GM18909 (cell line): Measurements from ENCODE around the gene ATP6V0C.
A peak's percentile ranks its signal among the peaks of the same experiment; 100 is the strongest.

Source experiments
- ATAC-seq: cut with Tn5 transposase; IDR thresholded peaks from one replicate; pipeline ENCODE4 v1.9.1; 2021; ENCODE audit warnings: mild to moderate bottlenecking; ENCODE audit not compliant: unreplicated experiment, poor library complexity

ATP6V0C gene

DNA sequence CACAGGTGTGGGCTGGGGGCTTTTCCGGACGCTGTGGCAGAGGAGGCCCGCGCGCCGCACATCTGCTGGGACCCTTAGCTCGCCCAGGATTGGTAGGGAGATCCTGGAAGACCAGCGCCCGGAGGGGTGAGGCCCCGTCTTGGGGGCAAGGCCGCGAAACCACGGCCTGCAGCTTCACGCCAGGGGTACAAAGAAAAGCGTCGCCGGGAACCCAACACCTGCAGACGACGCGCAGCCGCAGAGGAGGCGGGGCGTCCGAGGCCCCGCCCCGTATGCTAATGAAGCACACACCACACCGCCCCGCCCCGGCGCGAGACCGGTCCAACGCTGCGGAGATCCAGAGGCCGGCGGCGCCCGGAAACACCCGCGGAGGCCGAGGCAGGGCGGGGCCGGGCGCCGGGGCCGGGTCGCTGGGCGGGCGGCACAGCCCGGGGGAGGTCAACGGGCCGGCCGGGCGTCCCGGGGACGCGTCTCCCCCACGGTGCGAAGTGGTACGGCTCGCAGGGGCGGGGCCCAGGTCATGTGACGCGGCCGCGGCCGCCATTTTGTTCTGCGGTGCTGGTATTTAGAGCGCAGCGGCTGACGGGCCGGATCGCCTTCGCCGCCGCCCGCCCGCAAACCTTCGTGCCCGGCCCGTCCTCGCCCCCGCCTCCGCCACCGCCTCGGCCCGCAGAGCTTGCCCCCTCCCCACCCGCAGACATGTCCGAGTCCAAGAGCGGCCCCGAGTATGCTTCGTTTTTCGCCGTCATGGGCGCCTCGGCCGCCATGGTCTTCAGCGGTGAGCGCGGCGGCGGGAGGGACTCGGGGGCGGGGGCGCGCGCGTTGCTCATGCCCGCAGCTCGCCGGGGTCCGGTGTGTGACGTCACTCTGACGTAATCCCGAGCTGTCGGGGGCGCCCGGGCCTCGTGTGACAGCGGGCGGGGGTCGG lies at the start of gene ATP6V0C:
Gene ATP6V0C, plus strand, starts transcription at position 548 of the 928 bp plus-strand sequence. Its CDS starts 152 bp downstream, at position 700.
- peak; percentile 76 for ATAC-seq

DNA sequence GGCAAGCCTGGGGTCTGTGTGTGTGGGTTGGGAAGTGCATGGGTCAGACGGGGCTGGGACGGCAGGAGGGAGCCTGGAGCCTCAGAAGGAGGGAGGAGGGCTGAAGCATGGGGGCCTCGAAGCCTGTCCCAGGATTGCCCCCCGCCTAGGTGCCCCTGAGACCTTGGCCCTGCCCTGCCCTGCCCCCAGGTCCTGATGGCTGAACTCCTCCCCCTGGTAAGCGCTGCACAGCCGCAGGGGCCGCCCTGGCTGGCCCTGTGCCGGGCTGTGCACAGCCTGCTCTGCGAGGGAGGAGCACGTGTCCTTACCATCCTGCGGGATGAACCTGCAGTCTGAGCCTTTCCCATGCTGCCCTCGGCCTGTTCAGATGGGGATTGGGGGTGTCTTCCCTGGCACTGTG lies 49.4 kb upstream of the ATP6V0C start:
- no peak for ATAC-seq

DNA sequence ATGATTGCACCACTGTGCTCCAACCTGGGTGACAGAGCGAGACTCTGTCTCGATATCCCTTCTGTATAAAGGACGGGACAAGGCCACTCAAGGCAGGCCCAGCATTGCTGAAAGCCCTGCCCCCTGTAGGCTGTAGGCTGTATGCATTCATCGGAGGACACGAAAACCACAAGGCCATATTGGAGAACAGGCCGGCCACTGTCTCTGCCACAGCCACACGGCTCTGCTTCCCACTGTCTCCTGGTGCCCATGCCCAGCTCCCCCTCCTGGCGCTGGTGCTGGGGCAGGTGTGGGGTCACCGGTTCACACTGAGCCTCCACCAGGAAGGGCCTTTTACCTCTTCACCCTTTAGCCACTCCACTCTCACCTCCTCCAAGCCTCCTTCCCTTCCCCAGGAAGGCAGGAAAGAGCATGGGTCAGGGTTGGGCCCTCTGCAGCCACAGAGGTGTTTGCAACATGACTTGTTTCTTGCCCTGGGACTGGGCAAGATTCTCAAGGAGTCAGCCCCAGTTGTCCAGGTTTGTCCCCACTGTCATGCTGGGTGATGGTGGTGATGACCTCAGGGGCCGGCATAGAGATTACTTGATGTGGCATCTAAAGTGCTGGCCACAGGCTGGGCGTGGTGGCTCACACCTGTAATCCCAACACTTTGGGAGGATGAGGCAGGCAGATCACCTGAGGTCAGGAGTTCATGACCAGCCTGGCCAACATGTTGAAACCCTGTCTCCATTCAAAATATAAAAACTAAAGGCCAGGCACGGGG lies 47.9 kb upstream of the ATP6V0C start:
- ATAC-seq = no peak

DNA sequence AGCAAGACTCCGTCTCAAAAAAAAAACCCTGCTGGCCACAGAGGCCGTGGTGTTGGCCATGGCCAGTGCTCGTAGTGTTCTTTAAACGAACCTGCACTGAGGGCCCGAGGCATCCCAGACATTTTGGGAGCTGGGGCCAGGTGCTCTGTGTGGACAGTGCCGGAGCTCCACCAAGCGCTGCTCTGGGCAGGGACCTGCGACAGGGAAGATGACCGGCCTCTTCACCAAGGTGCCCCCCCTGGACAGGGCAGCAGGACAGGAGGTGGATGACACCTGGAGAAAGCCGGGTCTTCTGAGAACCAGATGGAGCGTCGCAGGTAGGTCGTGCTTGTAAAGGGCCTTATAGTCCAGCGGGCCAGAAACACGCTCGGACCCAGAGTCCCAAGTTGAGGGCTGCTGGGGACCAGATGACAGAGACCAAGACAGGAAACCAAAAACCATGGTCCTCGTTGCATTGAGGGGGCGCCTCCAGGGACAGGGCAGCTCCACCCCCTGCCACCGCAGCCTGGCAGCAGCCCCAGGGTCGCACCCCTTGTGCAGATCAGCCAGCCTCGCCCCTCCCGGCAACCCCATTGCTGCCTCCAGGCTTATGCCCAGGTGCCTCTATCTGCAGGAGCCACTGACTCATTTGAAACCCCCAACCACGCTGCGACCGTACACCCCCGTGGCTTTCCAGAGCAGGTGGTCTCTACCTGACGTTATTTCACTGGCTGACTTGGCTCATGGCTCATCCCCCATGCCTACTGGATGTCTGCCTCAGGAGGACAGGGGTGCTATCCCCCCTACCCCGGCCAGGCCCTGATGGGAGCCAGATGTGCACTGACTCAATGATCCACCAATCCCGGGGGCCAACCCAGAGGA lies 46.9 kb upstream of the ATP6V0C start:
- ATAC-seq = no peak

DNA sequence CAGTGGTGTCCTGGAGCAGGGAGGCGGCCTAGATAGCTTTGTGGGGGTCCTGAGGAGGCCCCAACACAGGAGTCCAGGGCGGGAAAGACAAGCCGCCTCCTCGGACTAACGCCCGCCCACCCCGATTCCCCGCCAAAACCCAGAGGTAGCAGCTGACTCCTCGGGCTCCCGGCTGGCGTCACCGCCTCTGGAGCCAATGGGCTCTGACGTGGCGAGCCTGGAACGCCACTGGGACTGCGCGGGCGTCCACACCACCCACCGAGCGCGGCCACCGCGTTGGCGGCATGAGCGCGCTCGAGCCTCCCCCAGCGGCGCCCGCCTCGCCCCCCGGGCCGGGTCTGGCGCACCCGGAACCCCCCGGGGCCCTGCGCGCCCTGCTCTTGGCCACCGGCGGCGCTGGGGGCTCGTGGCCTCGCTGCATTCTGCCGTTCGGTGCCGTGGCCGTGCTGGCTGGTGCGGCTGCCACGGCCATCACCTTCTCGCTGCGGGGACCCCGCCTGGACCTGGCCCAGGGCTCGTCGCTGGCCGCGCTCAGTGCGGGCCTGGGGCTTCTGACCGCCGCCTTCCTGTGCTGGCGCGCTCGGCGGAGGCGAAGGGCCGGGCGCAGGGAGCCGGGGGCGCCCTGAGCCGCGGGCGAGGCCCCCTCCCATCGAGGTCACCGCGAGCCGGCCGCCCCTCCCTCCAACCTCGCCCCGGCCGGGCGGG lies 46.1 kb upstream of the ATP6V0C start:
- no peak for ATAC-seq

DNA sequence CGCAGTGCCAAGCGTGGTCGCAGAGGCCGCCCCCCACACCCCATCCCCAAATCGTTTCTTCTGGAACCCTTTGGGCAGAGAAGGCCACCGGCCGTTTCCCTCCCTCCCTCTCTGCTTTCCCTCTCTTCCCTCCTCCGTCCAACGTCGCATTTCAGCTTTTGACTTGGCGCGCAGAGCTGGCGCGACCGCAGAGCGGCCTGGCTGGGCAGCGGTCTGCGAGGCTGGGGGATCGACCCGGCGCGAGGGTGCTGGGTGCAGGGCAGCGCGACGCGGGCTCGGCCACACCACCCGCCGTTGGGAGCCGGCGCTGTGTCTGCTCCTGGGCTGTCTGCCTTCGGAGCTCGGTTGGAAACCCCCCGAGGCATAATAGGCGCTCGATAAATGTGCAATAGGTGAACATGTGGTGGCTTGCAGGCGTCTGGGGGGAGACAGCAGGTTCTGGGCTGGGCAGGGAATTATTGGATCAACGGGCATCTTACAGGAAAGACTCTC lies 45.5 kb upstream of the ATP6V0C start:
- ATAC-seq = no peak

DNA sequence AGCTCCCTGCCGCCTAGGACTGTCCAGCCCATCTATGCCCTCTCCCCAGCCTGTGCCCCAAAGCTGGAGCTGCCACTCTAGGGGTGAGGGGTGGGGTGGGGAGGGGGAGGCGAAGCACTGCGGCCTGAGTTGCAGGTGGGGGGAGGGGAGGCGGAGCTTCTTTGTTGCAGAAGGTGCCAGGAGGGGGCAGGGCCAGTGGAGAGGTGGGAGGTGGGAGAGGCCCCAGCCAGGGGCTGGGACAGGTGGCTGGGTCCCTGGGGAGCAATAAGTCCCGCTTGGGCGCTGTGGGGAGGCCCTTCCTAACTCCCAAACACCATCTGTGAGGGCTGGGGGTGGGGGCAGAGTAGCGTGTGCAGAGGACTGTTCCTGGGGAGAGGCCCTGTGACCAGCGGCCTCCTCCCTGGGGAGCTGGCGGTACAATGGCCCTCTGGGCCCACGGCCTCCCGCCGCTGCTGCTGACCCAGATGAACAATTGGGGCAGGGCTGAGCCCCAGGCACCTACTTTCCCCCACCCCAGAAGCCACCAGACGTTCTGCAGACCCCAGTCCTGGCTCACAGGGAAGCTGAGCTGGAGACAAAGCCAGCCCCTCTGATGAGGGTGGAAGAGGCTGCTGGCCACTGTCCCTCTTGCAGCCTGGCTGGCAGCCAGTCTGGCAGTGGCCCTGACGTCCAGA lies 44.9 kb upstream of the ATP6V0C start:
- peak; percentile 41 for ATAC-seq

DNA sequence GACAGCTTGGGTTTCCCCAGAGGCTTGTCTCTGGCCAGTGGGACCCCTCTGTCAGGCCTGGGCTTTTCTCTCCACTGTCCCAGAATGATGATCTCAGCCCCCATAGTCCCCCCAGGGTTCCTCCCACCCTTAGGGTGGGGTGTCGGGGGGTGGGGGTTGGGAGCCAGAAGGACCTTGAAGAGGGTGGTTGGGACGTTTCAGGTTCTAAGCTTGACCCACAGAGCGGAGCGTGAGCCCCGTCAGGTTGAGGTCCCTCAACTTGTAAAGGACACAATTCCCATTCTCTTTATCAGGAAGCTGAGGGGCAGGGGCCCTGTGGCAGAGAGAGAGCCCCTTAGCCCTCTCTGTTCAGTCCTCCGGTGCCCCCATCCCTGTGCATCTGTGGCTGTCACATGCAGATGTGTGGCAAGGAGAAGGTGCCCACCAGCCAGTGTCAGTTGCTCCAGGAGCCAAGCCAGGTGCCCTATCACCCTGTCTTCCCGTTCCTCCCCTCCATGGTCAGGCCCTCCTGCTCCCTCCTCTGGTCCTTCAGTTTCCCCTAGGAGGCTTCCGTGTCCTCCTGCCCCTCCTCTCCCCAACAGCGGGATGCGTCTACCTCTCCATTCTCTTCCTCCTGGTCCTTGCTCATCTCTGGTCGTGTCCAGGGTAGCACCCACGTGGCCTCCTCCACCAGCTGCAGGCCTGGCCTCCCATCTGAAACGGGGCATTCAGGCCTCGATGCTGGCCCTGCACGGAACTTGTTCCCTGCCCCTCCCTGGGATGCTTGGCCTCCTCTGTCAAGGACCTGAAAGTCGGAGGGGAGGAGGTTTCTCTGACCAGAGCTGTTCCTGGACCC lies 44.1 kb upstream of the ATP6V0C start:
- no peak for ATAC-seq

DNA sequence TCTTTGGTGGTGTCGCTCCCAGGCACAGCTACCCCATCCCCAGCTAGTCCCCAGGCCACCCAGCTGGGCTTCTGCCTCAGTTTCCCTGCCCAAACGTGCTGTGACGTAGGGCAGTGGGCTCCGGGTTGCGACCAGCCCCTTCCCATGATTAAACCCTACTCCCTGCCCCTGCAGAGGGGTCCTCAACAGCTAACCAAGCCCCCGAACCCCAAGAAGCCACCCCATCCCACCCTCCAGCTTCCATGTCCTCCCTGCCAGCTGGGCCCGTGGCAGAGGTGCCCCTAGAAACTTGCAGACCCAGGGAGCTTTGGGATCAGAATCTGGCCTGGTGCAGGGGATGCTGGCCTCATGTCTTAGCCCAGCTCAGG lies 43.5 kb upstream of the ATP6V0C start:
- ATAC-seq = no peak

DNA sequence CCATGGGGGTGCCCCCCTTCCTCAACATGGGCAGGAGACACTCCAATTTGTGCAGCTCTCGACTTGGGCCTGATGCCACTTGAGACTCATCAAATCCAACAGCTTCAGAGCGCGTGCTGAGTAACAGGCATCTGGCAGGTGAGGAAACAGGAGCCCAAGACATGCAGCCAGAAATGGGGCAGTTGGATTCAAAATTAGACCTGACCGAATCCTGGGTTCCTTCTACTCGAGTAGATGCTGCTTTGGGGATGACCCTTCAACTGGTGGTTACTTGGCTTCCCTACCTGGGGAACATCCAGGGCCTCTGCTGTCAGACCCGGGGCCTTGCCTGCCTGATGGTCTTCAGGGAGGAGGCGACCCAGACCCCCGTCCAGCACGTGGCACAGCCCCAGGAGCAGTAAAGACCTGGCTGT lies 43.1 kb upstream of the ATP6V0C start:
- no peak for ATAC-seq

DNA sequence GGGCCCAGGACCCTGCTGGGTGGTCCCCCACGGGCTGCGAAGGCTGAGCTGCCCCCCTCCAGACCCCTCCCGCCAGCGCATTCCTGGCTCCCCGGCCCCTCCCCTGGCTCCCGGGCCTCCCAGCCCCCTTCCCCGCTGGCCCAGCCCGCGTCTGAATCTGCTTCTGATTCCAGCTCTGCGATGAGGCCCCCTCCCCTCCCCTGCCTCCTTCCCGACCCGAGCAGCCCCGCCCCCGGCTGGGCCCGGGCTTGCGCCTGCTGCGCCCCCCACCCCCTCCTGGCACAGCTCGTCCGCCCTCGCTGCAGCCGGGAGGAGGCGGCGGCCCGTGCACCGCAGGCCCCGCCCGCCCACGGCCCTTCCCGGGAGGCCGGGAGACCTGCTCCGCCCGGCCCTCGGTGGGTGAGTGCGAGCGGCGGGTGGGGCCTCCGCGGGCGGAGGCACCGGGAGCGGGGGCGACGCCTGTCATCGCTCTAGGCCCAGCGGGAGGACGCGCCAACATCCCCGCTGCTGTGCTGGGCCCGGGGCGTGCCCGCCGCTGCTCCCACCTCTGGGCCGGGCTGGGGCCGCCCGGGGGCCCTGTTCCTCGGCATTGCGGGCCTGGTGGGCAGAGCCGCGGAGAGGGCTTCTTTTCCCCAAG lies 42.6 kb upstream of the ATP6V0C start, which contains the start of gene NTN3:
Gene NTN3, plus strand, starts transcription at position 282 of the 637 bp plus-strand sequence. CDS start 405 bp downstream, outside the sequence.
- ATAC-seq = no peak

DNA sequence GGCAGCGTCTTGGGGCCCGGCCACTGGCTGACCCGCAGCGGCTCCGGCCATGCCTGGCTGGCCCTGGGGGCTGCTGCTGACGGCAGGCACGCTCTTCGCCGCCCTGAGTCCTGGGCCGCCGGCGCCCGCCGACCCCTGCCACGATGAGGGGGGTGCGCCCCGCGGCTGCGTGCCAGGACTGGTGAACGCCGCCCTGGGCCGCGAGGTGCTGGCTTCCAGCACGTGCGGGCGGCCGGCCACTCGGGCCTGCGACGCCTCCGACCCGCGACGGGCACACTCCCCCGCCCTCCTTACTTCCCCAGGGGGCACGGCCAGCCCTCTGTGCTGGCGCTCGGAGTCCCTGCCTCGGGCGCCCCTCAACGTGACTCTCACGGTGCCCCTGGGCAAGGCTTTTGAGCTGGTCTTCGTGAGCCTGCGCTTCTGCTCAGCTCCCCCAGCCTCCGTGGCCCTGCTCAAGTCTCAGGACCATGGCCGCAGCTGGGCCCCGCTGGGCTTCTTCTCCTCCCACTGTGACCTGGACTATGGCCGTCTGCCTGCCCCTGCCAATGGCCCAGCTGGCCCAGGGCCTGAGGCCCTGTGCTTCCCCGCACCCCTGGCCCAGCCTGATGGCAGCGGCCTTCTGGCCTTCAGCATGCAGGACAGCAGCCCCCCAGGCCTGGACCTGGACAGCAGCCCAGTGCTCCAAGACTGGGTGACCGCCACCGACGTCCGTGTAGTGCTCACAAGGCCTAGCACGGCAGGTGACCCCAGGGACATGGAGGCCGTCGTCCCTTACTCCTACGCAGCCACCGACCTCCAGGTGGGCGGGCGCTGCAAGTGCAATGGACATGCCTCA lies 41.9 kb upstream of the ATP6V0C start:
- no peak for ATAC-seq

DNA sequence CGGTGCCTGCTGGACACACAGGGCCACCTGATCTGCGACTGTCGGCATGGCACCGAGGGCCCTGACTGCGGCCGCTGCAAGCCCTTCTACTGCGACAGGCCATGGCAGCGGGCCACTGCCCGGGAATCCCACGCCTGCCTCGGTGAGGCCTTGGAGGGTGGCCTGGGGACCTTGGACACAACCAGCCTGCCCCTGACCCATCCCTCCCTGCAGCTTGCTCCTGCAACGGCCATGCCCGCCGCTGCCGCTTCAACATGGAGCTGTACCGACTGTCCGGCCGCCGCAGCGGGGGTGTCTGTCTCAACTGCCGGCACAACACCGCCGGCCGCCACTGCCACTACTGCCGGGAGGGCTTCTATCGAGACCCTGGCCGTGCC lies 41.3 kb upstream of the ATP6V0C start:
- ATAC-seq = no peak

DNA sequence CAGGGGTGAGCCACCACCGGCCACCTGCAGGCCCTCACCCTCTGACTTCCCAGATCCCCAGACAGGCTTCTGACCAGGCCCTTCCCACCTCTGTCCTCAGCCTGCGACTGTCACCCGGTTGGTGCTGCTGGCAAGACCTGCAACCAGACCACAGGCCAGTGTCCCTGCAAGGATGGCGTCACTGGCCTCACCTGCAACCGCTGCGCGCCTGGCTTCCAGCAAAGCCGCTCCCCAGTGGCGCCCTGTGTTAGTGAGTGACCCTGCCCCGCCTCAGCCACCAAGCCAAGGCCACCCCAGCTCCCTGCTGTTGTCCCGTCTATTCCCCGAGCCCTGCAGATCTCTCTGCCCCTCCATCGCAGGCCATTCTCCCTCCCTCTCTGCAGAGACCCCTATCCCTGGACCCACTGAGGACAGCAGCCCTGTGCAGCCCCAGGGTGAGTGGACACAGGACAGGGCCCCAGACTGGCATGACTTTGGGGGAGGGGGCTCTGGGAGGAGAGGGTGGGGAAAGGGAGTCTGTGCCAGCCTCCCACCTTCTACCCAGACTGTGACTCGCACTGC lies 40.8 kb upstream of the ATP6V0C start:
- no peak for ATAC-seq

DNA sequence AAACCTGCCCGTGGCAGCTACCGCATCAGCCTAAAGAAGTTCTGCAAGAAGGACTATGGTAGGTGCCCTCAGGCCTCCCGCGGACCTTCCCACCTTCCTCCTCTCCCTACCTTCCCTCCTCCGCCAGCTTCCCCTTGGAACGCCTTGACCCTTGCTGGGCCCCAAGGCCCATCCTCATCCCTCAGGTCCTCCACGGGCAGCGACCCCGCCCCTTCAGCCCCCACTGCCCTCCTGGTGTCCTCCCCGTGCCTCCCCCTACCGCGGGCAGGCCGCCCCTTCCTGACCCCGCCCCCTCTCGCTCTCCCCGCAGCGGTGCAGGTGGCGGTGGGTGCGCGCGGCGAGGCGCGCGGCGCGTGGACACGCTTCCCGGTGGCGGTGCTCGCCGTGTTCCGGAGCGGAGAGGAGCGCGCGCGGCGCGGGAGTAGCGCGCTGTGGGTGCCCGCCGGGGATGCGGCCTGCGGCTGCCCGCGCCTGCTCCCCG lies 40.3 kb upstream of the ATP6V0C start:
- no peak for ATAC-seq
